Central memory CD4-positive, alpha-beta T cell (primary cell): ENCODE results near the gene PRPSAP1.
"Not testable (repeated sequence)": the region's sequence is repeated elsewhere in the genome, so short reads cannot be mapped to it uniquely, and the experiment has no call there.

ENCODE experiments used
- DNase-seq: peaks from one replicate; pipeline ENCODE4 v3.0.0; 2022

Gene PRPSAP1

DNA sequence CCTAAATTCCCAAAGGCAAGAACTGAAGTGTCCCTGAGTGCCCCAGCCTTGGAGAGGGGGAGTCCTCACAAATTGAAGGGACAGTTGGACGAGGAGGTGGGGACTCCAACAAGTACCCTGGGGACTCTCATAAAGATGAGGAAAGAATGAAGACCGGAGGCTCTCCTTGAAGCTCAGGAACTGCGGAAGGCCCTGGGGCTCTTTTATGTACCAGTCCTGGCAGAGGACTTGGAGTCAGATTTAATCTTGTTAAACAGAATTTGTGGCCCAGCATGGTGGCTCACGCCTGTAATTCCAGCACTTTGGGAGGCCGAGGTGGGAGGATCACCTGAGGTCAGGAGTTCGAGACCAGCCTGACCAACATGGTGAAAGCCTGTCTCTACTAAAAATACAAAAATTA, 6.1 kb upstream of the PRPSAP1 start:
- not testable (repeated sequence) for DNase-seq

GRCh38 chr17:76359375-76359774, 5.7 kb upstream of the PRPSAP1 start:
- DNase-seq, result no peak

DNA sequence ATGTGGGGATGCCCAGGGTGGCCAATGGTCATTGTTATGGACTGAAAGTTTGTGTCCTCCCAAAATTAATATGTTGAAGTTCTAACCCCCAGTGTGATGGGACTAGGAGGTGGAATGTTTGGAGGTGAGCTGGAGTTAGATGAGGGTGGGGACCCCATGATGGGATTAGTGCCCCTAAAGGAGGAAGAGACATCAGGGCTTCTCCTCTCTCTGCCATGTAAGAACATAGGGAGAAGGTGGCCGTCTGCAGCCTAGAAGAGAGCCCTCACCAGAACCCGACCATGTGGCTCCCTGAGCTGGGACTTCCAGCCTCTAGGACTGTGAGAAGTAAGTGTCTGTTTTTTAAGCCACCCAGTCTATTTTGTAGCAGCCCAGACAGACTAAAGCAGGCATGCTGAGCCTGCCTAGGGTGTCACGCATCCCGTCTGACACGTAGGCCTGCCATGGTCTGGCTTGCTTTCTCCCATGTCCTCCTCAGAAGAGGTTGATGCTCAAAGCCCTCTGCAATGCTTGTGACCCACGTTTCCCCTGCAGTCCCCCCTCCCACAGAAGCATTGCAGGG, 4.0 kb upstream of the PRPSAP1 start:
- no peak for DNase-seq

DNA sequence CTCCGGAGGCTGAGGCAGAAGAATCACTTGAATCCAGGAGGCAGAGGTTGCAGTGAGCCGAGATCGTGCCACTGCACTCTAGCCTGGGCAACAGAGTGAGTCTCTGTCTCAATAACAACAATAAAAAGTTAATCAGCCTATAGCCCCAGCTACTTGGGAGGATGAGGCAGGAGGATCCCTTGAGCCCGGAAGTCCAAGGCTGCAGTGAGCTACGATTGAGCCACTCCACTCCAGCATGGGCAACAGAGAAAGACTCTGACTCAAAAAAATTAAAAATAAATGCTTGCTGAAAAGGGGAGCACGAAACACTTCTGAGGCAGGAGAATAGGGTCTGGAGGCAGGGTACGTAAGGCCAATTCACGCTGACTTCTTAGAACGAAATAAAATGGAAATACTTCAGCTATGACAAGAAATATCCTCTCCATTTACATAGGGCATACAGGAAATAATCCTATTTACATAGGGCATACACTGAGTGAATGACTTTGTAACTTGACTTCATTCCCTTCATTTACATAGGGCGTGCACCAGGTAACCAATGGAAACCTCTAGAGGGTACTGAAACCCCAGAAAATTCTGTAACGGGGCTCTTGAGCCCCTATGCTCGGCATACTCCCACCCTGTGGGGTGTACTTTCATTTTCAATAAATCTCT, 3.2 kb upstream of the PRPSAP1 start:
- DNase-seq, result no peak

DNA sequence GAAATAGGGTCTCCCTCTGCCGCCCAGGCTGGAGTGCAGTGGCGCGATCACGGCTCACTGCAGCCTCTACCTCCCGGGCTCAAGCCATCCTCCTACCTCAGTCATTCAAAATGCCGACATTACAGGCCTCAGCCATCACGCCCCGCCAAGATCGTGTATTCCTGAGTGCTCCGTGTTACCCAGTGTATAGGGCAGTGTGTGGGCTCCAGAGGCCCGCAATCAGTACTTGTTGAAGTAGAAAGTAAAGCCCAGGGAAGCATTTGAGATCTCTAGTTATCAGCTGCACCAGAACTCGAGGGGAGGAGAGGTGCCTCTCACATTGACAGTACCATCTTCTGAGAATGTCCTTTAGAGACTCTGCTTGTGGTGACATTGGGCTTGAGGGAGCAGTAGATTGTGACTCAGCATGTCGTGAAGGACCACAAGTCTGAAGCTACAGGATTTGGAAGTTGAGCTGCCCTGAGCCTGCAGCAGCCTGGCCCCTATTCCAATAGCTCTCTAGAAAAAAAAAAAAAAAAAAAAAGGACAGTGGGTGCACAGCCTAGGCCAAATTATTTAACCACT, 1.1 kb upstream of the PRPSAP1 start:
- DNase-seq, result no peak

GRCh38 chr17:76354317-76354729, 607 bp upstream of the PRPSAP1 start:
- no peak for DNase-seq

GRCh38 chr17:76353004-76353598, 615 bp downstream of the PRPSAP1 start:
- peak; percentile 11 for DNase-seq

DNA sequence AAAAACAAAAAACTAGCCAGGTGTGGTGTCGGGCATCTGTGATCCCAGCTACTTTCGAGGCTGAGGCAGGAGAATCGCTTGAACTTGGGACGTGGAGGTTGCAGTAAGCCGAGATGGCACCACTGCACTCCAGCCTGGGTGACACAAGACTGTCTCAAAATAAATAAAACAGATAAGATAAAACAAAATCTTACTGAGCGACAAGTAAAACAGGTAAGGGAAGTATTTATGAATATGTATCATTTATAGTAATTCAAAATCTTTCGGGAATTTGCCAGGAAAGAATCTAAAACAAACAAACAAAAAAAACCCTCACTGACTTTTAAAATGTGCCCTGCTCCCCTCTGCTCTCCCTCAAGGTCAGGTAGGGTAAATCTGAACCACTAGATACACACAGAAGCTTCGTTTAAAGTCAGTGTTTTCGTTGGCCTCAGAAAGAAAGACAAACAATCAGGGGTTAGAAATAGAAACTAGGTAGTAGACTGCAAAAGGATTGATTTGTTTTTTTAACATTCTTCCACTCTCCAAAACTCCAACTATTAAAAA, 2.1 kb downstream of the PRPSAP1 start:
- no peak for DNase-seq

- no peak for DNase-seq
These were observed 3.3 kb downstream of the PRPSAP1 start for GRCh38 chr17:76350463-76350862.

- DNase-seq, result not testable (repeated sequence)
These were observed 6.8 kb downstream of the PRPSAP1 start for GRCh38 chr17:76346936-76347335.

DNA sequence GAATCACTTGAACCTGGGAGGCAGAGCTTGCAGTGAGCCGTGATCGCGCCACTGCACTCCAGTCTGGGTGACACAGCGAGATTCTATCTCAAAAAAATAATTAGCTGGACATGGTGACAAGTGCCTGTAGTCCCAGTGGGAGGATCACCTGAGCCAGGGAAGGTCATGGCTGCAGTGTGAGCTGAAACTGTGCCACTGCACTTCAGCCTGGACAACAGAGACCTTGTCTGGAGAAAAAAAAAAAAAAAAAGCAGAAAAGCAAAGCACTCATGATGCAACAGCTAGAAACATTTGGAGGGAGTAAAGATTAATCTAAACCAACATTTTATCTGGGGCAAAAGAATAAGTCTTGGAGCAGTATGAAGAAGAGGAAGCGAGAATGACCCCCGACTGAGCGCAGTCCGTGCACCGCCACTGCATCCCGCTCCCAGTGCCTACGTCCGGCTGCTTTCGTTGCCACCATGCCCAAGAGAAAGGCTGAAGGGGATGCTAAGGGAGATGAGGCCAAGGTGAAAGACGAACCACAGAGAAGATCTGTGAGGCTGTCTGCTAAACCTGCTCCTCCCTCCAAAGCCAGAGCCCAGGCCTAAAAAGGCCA, 8.2 kb downstream of the PRPSAP1 start:
- no peak for DNase-seq

GRCh38 chr17:76343106-76343505, 10.6 kb downstream of the PRPSAP1 start:
- no peak for DNase-seq

- no peak for DNase-seq
These were observed 12.4 kb downstream of the PRPSAP1 start for GRCh38 chr17:76341301-76341700.

DNA sequence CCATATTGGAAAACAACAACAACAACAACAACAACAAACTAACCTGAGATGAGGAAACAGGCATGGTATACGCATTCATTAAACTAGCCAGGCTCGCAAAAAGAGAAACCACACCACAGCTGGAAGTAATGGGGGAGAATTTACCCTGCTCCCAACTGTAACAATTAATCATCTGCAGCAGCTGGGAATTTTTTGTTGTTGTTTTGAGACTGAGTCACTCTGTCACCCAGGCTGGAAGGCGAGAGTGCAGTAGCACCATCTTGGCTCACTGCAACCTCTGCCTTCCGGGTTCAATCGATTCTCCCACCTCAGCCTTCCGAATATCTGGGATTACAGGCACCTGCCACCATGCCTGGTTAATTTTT, 16.3 kb downstream of the PRPSAP1 start:
- DNase-seq, result no peak

DNA sequence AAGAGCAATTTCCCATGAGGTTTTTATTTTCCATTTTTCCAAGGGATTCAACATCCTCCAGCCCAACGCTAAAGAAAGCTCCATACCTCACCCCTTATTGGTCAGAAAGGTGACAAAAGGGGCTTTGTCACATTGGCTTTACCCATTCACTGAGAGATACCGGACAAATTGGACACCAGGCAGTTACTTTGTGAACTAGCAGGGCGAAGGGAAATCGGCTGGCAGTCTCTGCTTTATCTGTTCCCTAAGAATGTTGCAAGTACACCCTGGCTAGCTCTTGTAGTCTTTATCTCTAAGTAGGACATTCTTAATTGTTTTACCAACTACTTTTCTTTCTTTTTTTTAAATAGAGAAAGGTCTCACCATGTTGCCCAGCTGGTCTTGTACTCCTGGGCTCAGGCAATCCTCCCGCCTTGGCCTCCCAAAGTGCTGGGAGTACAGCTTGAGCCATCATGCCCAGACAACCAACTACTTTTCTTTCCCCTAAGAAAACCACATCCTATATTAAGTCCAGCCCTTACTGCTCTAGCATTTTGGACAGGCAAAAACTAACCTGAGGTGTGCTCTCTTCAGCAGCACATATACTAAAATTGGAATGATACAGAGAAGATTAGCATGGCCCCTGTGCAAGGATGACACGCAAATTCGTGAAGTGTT, 16.8 kb downstream of the PRPSAP1 start:
- no peak for DNase-seq

DNA sequence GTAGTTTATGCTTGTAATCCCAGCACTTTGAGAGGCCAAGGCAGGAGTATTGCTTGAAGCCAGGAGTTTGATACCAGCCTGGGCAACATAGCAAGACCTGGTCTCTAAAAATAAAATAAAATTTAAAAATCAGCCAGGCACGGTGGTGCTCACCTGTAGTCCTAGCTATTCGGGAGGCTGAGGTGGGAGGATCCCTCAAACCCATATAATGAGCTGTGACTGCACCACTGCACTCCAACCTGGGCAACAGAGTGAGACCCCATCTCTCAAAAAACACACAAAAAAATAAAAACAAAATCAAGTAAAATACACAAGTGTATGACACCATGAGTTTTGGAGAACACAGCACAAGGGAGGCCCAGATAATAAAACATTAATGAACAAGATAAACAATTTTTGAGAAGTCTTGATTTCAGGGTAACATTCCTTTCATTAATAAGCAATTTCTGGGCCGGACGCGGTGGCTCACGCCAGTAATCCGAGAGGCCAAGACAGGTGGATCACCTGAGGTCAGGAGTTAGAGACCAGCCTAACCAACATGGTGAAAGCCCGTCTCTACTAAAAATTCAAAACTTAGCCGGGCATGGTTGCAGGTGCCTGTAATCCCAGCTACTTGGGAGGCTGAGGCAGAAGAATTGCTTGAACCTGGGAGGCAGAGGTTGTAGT, 17.9 kb downstream of the PRPSAP1 start:
- no peak for DNase-seq

- no peak for DNase-seq
These were observed 19.8 kb downstream of the PRPSAP1 start for GRCh38 chr17:76333673-76334505.

GRCh38 chr17:76331083-76331482, 22.6 kb downstream of the PRPSAP1 start:
- DNase-seq, result no peak

DNA sequence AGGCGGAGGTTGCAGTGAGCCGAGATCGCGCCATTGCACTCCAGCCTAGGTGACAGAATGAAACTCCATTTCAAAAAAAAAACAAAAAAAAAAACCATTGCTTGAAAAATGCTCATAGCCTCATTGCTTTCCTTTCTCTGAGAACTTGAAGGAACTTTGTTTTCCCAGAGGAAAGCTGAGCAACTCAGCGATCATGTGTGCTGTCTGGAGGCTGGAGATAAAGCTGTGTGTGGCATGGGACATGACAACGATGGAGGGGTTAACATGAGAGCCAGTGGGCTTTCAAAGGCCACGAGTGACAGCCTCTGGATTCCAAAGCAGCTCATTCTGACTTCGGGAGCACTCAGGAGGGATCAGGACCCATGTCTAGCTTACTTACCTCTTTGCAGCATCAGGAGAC, 24.1 kb downstream of the PRPSAP1 start:
- DNase-seq, result no peak

DNA sequence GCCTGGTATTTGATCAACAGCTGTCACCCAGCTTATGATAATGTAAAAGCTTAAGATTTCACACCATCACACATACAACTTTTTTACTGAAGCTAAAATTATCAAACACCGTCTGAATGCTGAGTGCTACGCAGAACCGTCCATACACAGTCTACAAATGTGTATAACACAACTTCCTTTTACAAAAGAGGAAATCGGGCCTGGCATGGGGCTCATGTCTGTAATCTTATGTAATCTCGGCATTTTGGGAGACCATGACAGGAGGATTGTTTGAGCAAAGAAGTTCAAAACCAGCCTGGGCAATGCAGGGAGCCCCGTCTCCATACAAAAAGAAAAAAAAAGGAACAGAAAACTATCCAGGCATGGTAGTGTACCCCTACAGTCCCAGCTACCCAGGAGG, 26.0 kb downstream of the PRPSAP1 start:
- DNase-seq, result no peak

DNA sequence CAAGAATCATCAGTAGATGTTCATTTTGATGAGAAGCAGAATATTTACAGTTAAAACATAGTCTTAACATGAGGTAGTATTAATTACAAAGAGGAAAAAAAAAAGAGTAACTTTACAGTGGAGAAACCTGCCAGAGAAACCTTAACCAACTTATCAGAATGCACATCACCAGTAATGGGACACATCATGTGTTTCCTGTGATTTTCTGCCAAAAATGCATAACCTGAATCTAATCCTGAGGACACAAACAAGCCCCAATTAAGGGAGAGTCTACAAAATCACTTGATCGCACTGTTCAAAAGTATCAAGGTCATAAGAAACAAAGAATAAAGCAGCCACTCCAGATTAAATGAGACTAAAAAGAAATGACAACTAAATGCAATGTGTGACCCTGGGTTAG, 27.4 kb downstream of the PRPSAP1 start:
- DNase-seq, result no peak

DNA sequence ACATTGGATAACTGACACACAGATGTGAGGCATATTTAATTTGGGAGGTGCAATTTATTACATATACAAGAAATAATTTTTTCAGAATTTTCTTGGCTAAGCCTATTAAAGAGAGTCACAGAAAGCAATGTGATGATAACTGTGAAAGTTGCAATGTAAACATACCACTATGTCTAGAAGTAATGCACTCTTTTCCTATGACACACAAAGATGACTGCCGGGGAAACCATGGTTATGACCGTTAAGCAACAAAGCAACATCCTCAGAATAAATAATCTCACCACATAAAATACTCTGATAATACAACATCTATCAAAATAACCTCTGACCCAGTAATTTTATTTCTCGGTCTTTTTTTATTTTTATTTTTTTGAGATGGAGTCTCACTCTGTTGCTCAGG, 35.1 kb downstream of the PRPSAP1 start:
- DNase-seq, result no peak
